GM10248 (cell line): ENCODE results near the gene ANKHD1.

ENCODE experiments used
- CTCF ChIA-PET: fragments of 300-600 bp; sonication (Branson Sonifier 250); formaldehyde crosslinking; extraction: SDS; loops from one replicate; lab custom pipeline; 2021; ENCODE audit warnings: antibody characterized with exemption; lab: Yijun Ruan, JAX
- POLR2A ChIA-PET: fragments of 350-650 bp; sonication (Branson Sonifier 250); formaldehyde crosslinking; extraction: SDS; loops from one replicate; lab custom pipeline; 2020; ENCODE audit warnings: antibody characterized with exemption; lab: Yijun Ruan, JAX
- DNase-seq: peaks from one replicate; pipeline ENCODE4 v3.0.0; 2012; ENCODE audit errors: extremely low spot score
- CTCF ChIP-seq: IDR thresholded peaks from 2 replicates; pipeline ENCODE4 v1.5.1; 2012; ENCODE audit warnings: mild to moderate bottlenecking, low read depth; ENCODE audit errors: extremely low read depth, missing control alignments, control extremely low read depth

ANKHD1 gene

DNA sequence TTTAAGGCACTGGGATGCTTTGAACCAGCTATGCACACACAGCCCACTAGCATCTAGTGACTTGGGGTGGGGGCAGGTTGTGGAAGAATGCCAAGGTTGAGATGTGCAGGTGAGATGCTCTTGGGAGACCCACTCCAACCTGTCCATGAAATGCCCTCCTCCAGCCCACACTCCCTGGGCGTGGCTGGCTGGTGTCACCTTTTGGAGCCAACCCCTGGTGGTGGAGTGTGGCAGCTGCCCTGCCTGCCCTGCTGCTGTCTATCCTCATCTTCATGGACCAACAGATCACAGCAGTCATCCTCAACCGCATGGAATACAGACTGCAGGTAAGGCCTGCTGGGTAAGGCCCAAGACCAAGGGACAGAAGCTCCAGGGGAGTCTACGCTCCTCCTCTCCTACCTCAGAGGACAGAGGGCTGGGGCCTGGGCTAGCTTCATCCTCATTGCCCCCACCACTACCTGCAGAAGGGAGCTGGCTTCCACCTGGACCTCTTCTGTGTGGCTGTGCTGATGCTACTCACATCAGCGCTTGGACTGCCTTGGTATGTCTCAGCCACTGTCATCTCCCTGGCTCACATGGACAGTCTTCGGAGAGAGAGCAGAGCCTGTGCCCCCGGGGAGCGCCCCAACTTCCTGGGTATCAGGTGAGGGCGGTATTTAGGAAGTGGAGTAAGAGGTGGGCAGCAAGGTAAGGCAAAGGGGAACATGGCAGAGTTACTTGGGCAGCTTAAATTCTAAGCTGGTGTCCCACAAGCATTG is 34.2 kb upstream of the ANKHD1 start:
- ChIA-PET CTCF (interaction anchor here (1.1 to 12.8 kb wide), 8 partner anchors 9 to 352 kb away, joined by 4 to 205 read pairs (median 9); partner anchors contain the start of gene HBEGF), POLR2A (no interaction called here)
- TF ChIP-seq CTCF = no peak
- DNase-seq = no peak

GRCh38 chr5:140371356-140372151 is 30.1 kb upstream of the ANKHD1 start:
- no peak for DNase-seq
- ChIA-PET CTCF (interaction anchor here (0.7 to 4.0 kb wide), 24 partner anchors 9 to 350 kb away, joined by 3 to 72 read pairs (median 9); partner anchors contain the start of genes ANKHD1, CD14, HARS1 and HARS2), POLR2A (no interaction called here)
- TF ChIP-seq CTCF = no peak

DNA sequence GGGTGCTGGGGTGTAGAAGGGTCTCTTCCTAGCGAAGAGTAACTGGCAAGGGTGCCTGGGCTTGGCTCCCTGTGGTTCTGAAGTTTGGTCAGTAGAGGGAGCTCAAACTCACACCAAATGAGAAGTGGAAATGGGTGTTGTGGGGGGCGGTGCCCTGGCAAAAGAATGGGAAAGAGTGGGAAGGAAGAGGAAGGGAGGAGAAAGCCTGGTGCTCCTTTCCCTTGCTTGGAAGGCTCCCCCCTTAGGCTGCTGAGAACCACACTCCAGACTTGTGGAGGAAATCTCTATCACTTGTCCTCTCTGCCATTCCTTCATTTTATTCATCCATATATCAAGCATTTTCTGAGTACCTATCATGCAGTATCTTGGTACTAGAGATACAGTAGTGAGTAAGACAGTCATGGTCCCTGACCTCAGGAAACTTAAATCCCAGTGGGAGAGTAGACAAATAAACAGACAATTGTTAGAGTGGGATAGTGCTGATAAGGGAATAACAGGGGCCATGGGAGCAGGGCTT is 28.6 kb upstream of the ANKHD1 start:
- peak; percentile 62 for DNase-seq
- TF ChIP-seq CTCF = peak; percentile 84
- POLR2A ChIA-PET = no interaction called here
- CTCF ChIA-PET = interaction anchor here (0.6 to 4.0 kb wide), 52 partner anchors 9 to 371 kb away, joined by 3 to 72 read pairs (median 4); partner anchors contain the start of genes ANKHD1, CD14, CYSTM1 and EIF4EBP3

- CTCF ChIA-PET = interaction anchor here (1.2 to 4.0 kb wide), 5 partner anchors 9 to 254 kb away, joined by 4 to 22 read pairs (median 8); no protein-coding TSS in a partner anchor
Measured at GRCh38 chr5:140381351-140381750, 20.3 kb upstream of the ANKHD1 start.

DNA sequence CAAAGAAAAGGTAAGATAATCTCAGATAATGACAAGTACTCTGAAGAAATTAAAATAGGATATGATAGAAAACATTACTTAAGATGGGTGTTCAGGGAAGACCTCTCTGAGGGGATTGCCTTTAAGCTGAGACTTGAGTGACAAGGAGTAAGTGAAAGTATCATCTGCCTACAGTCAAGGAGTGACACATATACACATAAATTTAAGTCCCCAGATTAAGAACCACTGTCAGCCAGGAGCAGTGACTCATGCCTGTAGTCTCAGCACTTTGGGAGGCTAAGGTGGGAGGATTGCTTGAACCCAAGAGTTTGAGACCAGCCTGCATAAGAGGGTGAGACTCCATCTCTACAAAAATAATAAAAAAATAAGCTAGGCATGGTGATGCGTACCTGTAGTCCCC is 19.7 kb upstream of the ANKHD1 start:
- TF ChIP-seq CTCF = no peak
- DNase-seq = no peak
- ChIA-PET POLR2A (no interaction called here), CTCF (interaction anchor here (1.2 to 4.0 kb wide), 4 partner anchors 9 to 31 kb away, joined by 4 to 22 read pairs (median 12); no protein-coding TSS in a partner anchor)

More at GRCh38 chr5:140381351-140381750, 20.3 kb upstream of the ANKHD1 start:
- no peak for DNase-seq
- POLR2A ChIA-PET = no interaction called here
- no peak for TF ChIP-seq CTCF

DNA sequence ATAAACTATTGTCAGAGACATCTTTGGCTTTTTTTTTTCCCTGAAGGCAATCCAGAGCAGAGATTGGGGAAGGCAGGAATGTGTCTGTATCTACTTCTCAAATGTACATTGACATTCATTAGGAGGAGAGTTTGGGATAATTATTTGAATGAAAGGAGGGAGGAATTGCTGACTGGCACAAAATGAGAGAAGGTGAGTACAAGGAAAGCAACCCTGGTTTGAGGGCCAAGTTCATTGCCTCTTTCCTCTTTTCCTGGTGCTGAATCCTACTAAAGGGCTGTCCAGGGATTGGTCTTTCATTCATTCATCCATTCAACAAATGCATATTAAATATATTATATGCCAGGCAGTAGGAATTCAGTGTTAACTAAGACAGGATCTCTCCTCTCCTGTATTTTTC is 18.8 kb upstream of the ANKHD1 start:
- TF ChIP-seq CTCF = no peak
- POLR2A ChIA-PET = no interaction called here

More for the DNA sequence above, 18.8 kb upstream of the ANKHD1 start:
- DNase-seq = no peak
- CTCF ChIA-PET = interaction anchor here (2.8 to 4.0 kb wide), 2 partner anchors 10 to 19 kb away, joined by 17 to 22 read pairs; no protein-coding TSS in a partner anchor
